T47D (cell line): ENCODE data around the gene TPPP2.
A peak's percentile ranks its signal among the peaks of the same experiment; 100 is the strongest.

Experiments used
- DNase-seq, 2 experiments: peaks; one replicate each; pipeline versions ENCODE4 v3.0.0 to v3.0.0-alpha.2; 2011 to 2012; ENCODE audit warnings: low read depth in 1 of 2, low spot score in 1 of 2
- JUND ChIP-seq: IDR thresholded peaks from 2 replicates; pipeline ENCODE4 v1.6.1; 2012; ENCODE audit warnings: low read depth
- in situ Hi-C: cut with HindIII; loops from 2 replicates; pipeline ENCODE4 v1.10.0; 2016; ENCODE audit warnings: low sequenced_read_pairs, low pct_unique_long_range_greater_than_20kb

TPPP2 gene

DNA sequence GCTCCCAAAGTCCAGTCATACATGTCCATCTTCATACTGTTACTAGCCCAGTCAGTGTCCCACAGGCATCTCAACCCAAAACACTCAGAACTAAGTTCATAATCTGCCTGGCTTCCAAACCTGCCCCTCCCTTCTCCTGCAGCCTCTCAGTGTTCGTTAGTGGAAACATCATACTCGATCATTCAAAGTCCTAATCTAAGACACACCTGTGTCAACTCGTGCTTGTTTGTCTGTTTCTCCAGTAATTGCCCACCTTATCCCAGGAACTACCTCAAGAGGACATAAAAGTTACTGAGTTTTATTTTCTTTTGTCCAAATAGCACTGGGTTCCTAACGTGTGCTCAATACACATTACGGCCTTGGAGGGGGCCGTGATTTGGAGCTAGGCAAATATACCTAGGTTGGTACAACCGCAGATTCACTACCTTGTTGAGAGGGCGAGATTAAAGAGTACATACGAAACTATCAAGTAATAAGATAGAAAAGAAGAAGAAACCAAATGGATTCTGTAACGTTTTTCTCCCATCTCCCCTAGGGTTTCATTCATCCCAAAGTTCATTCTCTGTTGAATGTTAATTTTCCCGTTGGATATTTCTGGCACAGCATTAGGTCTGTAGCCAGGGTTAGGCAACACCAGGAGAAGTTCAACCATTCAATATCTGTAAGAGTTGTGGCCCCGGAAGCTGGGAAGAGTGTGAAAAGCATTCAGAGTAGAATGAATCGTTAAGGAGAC is 30.8 kb downstream of the TPPP2 start:
- no peak for DNase-seq
- TF ChIP-seq JUND, result no peak
- in situ Hi-C loops, result no loop called here

DNA sequence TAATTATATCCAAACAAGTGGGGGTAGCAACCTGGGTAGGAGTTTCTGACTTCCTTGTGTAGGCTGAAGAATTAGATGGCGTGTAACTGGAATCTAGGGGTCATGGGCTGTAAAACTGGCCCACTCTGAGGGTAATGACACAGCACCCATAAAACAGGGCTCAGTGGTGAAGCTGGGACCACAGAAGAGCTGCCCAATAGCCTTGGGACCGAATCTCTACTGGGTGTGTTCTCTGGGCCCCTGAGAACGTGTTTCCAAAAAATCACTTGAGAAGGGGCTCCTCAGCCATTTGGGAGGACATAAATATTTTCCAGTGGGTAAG is 31.3 kb downstream of the TPPP2 start:
- DNase-seq, result no peak
- in situ Hi-C loops, result no loop called here
- TF ChIP-seq JUND, result no peak

DNA sequence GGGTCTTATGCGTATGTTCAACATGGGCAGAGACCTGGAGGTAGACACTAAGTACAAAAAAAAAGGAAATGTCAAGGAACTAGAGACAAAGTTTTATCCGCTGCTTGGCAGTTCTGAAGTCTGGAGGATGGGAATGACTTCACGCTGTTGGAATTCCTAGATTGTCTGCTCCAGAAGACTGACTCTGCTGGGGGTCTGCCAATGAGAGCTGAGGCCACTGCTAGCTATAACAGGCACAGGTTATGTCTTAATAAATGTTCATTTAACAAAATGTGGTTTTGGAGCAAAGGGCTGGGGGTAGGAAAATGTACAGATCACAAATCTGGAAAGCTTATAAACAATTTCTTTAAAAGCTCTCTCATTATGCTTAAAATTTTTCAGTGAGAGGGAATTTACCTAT is 33.5 kb downstream of the TPPP2 start:
- no peak for TF ChIP-seq JUND
- DNase-seq, result no peak
- in situ Hi-C loops, result no loop called here

DNA sequence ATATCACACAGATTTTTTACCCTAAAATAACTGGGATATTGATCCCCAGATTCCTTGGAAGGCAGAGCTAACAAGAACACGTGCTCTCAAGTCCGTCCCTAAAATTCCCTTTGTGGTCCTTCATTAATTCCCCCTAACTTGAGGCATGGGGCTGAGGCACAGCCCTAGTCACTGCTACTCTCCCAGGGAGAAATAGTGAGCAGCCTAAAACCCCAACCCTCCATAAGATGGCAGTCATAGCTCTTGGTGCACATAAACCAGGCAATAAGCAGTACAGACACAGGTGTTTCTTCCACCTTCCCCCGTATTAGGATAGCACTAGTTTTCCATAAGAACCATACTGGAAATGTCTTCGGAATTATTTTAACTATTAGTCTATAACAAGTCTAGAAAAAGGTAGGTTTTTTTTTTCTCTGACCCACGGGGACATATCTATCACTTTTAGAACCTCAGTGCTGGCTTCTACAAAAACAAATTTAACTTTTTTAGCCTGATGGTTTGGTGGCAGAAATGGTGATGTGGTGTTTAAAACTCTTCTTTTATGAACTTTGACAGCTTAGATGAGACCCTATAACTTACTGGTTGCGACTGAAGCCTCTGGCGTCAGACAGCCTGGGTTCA is 37.0 kb downstream of the TPPP2 start:
- no peak for TF ChIP-seq JUND
- DNase-seq, result peak; percentile 53 to 62

DNA sequence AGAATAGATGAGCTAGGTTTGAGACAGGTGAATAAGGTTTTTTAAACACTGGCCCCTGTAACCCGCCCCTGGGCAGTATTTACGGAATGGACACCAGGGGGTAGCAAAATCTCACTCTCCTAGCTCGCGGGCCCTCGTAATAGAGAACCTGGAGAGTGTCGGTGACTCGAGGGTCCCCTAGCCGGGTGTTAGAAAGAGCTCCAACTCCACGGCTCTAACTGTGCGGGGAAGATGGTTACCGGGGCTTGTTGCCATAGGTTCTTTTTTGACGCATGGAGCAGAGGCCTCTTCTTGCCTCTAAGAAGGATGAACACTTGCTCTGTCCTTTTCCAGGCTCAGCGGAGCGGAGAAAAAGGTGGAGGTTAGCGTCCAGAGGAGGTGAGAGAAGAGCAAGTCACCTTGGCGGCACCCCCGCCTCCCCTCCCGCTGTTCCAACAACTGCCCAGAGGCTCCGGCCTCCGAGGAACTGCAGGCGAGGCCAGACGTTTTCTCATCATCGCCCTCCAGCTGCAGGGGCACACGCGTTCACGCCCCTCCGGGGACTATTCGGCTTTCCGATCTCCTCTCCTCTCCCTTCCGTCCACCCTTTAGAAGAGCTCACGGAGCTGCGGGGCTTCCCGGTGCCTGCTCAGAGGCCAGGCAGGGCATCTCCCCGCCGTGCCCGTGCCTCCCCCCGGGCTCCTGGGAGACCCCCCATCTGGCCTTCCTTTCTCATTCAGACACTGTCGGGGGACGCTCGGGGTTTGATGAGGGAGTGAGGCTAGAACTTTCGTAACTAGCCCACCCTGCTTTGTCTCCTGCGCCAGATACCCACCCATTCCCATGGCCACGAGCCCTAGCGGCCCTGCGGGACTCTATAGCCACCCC is 38.7 kb downstream of the TPPP2 start:
- TF ChIP-seq JUND, result no peak
- in situ Hi-C loops, result no loop called here
- DNase-seq, result peak; percentile 46 to 57

More for the DNA sequence above, 37.0 kb downstream of the TPPP2 start:
- in situ Hi-C loops, result no loop called here

DNA sequence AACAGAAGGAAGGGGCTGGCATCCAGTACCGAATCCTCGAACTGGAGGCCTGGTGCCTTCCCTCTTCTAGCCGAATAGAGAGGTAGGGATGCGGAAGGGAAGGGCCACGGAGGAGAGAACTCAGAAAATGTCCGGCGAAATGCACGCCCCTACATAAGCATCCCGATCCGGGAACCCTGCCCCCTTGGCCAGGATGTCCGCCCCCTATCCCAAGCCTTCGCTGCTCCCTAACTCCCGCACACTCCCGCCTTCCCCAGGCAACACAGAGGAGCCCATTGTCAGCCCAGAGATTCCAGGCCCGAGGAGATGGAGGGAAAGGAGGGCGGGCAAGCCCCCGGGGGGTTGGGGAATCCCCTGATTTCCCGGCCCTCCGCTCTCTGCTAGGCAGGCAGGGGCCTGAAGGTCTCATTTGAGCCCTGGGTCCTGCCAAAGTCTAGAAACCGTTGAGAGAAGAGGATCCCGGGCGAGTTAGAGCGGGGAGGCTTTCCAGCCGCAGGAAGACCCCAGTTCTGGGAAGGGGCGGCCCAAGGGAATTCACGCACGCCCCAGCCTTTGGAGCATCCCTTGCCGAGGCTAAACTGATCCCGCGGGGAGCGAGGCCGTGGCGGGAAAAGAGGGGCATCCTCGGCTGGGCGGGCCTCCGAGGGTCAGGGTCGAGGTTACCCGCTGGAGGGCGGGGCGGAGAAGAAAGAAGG is 39.5 kb downstream of the TPPP2 start:
- in situ Hi-C loops, result no loop called here
- no peak for TF ChIP-seq JUND
- DNase-seq, result no peak

DNA sequence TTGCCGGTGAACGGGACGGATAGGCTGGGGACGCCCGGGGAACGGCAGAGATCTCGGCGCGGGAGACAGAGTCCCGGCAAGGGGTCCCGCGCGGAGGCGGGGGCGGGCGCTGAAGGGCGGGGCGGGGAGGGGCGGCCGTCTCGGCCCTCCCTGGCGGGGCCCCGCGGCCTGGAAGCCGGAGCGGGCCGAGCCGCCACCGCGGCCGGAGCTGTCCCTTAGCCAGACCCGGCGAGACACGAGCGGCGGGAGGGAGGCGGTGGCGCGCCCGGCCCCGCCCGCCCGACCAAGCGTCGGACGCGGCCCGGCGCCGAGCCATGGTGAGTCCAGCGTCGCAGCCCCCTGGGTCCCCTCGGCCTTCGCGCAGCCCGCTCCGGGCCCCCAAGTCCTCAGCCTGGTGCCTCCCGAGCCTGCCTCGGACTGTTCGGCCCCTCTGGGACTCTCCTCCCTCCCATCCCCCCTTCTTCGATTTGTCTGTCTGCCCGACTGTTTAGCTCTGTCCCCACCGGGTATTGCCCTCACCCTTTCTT is 40.1 kb downstream of the TPPP2 start, which contains the start of gene ARHGEF40:
Gene ARHGEF40 (plus strand): TSS at position 222 of the 527 bp plus-strand sequence. CDS start 93 bp downstream, at position 315.
- DNase-seq, result peak; percentile 57
- no peak for TF ChIP-seq JUND
- in situ Hi-C loops, result no loop called here

DNA sequence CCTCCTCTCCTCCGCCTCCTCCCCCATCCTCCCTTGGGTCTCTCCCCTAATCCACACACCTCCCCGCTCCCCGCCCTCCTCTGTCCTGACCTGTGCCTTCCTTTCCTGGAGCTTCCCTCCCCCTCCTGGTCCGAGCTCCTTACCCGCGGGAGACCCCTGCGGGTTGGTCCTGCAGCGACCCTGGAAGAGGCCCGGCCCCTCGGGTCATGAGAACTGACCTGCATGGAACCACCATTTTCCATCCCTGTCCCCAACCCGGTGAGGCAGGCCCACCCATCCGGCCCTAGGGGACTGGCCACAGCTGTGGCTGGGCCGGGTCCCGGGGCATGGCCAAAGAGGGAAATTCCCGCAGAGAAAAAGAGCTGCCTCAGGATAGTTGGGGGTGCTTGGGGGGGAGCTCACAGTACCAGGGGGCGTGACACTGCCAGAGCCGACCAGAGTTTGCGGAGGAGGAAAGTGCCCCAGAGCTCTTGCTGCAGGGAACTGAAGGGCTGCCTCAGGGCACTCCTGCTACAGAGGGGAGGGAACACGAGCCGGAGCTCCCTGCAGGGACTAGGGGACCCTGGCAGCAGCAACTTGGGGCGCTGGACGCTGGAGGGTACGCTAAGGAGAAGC is 40.7 kb downstream of the TPPP2 start:
- in situ Hi-C loops, result no loop called here
- no peak for TF ChIP-seq JUND
- DNase-seq, result no peak

DNA sequence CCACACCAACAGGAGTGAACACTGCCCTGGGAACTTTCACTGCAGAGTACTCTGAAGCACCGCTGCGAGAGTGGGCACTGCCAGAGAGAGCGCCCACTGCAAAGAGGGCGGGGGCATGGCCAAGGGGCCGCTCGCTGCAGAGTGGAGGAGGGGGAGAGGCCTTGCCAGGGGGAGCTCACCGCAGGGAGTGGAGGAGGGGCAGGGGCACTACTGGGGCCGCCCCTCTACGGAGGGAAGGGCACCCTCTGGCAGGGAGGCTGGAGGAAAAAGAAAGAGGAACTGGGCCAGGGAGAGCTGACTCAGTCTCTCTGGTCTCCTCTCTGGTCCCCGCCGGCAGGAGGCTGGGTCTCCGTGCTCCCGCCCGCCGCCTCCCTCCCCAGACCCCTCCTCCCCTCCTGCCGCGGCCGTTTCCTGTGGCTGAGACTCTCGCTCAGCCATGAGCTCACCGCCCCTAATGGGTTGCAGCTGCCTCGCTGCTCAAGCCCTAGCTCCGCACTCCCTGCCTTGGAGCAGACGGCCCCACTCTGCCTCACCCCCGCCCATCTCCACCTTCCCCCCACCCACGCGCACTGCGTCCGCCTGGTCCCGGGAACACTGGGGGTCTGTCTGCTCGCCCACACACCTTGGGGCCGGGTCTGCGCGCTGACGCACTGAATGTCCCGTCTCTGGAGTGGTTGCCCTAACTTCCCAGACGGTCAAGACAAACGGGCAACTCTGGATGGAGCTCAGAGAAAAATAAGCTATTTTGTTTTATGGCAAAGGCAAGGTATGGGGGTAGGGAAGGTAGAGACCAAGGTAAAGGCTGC is 41.4 kb downstream of the TPPP2 start:
- no peak for DNase-seq
- no peak for TF ChIP-seq JUND
- in situ Hi-C loops, result no loop called here

DNA sequence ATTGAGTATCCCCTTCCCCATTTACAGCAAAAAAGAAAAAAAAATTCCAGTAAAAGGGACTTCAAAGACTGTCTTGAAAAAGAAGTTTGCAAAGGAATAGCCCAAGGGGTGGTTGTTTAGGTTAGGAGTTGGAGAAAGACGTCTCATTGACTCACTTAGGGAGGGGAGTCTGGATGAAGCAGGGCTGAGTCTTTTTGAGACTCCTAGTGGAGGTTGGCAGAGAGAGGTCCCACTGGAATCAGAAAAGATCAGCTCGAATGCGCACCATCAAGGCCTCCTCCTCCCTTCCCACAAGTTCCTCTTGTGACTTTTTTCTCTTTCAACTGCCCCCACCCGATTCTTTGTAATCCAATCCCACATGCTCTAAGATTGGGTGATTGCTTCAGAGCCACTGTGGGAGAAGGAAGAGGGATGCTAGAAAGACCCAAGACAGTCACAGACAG is 42.0 kb downstream of the TPPP2 start:
- DNase-seq, result no peak
- in situ Hi-C loops, result no loop called here
- TF ChIP-seq JUND, result no peak

DNA sequence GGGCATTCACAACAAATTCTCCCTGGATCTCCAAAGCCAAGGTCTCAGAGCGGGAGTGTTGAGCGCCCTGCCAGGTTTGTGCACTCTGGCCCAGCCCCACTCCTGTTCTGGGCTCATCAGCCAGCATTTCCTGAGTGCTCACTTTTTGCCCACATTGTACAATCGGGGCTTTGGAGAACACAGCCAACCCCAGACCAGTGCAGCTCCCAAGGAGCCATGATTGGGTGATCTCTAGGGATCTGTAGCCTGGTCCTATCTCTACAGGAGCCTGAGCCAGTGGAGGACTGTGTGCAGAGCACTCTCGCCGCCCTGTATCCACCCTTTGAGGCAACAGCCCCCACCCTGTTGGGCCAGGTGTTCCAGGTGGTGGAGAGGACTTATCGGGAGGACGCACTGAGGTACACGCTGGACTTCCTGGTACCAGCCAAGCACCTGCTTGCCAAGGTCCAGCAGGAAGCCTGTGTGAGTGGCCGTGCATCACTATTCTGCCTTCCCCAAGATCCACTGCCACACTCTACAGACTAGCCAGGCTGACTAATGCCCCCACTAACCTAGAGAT is 42.8 kb downstream of the TPPP2 start:
- no peak for TF ChIP-seq JUND
- in situ Hi-C loops, result no loop called here
- no peak for DNase-seq
